Measurements from ENCODE around the gene UQCR10. TPM values are rescaled to one million over a fixed set of nuclear protein-coding genes. Genes with fewer than 3 reads are reported as not detected.

Gene UQCR10
- total and polyA plus RNA-seq, 2 donors = 154 to 157 TPM

DNA sequence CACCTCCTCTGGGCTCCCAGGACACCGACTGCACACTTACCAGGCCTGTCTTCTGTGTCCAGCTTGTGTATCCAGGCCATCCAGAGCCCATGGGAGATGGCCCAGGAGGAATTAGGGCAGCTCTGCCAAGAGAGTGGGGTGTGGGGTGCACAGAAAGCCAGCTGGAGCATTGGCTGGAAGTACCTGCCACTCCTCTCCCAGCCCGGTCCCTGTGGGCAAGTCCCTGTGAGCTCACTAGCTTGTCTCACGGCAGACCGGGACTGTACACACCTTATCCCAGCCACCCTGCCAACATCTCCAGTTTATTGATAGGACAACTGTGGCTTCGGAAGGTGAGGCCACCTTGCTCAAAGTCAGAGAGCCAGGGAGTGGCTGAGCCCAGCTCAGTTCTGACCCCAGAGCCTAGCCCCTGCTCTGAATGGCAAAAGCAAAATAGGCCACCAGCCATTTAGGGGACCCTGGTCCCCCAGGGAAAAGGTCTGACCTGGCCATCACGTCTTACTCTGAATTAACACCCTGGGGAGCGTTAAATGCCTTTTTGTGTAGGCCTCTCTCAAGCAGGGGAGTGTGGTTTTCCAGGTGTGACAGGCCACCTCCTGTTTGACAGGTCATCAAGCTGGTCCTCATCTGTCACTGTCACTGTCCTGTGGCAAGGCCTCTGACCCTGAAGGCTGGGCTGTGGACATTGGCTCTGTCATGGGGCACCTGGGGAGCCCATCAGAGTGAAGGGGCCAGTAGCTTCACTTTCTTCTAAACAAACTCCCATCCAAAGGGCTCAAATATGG is 15.1 kb downstream of the UQCR10 start:
- Histone ChIP-seq H3K4me3 (ENCODE audit: low read length in 2 of 2) (no peak overlapping the region), H3K9me3 (ENCODE audit: control insufficient read depth in 2 of 2, insufficient read depth in 1 of 2, low read length in 1 of 2) (no peaks in the 10 kb centered on the region), H3K27me3 (ENCODE audit: control insufficient read depth in 2 of 2, insufficient read depth in 1 of 2, low read length in 1 of 2) (no peaks in the 10 kb centered on the region), H3K27ac (ENCODE audit: low read depth in 1 of 2, low read length in 1 of 2) (no peak overlapping the region), H3K36me3 (ENCODE audit: control insufficient read depth in 2 of 2, insufficient read depth in 2 of 2, low read length in 1 of 2) (peaks cover 3 to 6% of the 10 kb centered on the region in 2 donors), H3K4me1 (ENCODE audit: control insufficient read depth in 2 of 2, insufficient read depth in 2 of 2, low read length in 2 of 2) (no peaks in the 10 kb centered on the region)
- 92% methylated on average over 7 of the region's 7 CpGs for WGBS
- no peak for DNase-seq (ENCODE audit: low read depth in 6 of 9, low spot score in 9 of 9)

DNA sequence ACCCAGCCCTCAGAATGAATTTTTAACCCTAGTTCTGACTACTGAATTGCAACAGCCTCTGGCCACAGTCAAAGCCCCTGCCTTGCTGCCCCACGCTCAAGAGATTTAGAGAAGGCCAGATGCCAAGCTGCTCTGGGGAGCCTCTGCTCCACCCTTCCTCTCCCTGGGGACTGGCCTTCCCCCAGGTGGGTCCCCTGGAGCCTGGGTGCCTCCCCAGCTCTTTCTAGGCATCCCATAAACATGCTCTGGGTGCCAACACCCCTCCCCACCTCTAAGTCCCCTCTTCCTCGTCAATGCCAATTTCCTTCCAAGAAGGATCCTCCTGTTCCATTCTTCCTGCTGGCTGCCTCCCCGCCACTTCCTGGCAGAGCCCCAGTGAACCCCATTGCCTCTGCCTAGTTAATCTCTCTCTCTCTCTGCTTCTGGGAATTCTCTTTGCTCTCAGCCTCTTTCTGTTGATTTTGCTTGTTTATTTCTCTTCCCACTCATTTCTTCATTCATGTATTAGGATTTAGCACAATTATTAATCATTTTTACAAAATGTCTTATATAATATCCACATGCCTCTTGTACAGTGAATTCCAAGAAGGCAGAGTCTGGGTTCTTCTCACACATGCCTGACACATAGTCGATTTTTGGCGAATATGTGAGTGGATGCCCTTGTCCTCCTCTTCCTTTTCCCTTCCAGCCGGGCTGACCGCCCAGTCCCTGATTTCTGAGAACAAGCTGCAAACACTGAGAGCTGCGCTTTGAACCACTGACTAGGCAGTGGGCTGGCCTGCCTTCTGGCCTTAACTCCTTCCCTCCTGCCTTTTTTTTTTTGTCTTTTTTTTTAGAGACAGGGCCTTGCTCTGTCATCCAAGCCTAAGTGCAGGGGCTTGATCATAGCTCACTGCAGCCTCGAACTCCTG is 17.5 kb downstream of the UQCR10 start:
- H3K36me3 ChIP-seq (ENCODE audit: control insufficient read depth in 2 of 2, insufficient read depth in 2 of 2, low read length in 1 of 2) = peaks cover 26 to 30% of the 10 kb centered on the region in 2 donors
- H3K4me1 ChIP-seq (ENCODE audit: control insufficient read depth in 2 of 2, insufficient read depth in 2 of 2, low read length in 2 of 2) = no peaks in the 10 kb centered on the region
- no peaks in the 10 kb centered on the region for H3K9me3 ChIP-seq (ENCODE audit: control insufficient read depth in 2 of 2, insufficient read depth in 1 of 2, low read length in 1 of 2)
- DNase-seq (ENCODE audit: low read depth in 6 of 9, low spot score in 9 of 9) = no peak
- no peak overlapping the region for H3K4me3 ChIP-seq (ENCODE audit: low read length in 2 of 2)
- H3K27ac ChIP-seq (ENCODE audit: low read depth in 1 of 2, low read length in 1 of 2) = no peak overlapping the region
- 90% methylated on average over 9 of the region's 9 CpGs for WGBS
- H3K27me3 ChIP-seq (ENCODE audit: control insufficient read depth in 2 of 2, insufficient read depth in 1 of 2, low read length in 1 of 2) = no peaks in the 10 kb centered on the region

DNA sequence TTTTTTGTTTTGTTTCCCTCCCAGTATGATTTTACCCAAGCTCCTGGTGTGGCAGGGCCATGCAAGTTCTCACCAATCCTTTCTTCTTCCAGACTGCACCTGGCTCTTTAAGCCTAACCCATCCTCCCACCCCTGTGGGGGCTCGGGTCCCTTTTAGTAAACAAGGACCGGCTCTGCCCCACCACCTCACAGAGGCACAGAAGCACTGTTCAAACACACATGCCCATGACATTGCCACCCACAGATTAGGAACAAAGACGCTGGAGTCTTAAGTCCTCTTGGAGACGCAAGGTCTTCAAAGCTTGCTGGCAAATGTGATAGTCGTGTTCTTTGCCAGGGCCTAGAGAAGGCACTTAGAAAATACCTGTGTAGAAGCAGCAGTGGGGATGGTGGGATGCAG is 18.9 kb downstream of the UQCR10 start:
- peaks cover 40 to 43% of the 10 kb centered on the region in 2 donors for H3K36me3 ChIP-seq (ENCODE audit: control insufficient read depth in 2 of 2, insufficient read depth in 2 of 2, low read length in 1 of 2)
- H3K27me3 ChIP-seq (ENCODE audit: control insufficient read depth in 2 of 2, insufficient read depth in 1 of 2, low read length in 1 of 2) = no peaks in the 10 kb centered on the region
- no peak for DNase-seq (ENCODE audit: low read depth in 6 of 9, low spot score in 9 of 9)
- WGBS = 86% methylated on average over 5 of the region's 5 CpGs
- H3K4me1 ChIP-seq (ENCODE audit: control insufficient read depth in 2 of 2, insufficient read depth in 2 of 2, low read length in 2 of 2) = no peaks in the 10 kb centered on the region
- H3K9me3 ChIP-seq (ENCODE audit: control insufficient read depth in 2 of 2, insufficient read depth in 1 of 2, low read length in 1 of 2) = no peaks in the 10 kb centered on the region
- H3K4me3 ChIP-seq (ENCODE audit: low read length in 2 of 2) = no peak overlapping the region
- H3K27ac ChIP-seq (ENCODE audit: low read depth in 1 of 2, low read length in 1 of 2) = no peak overlapping the region

DNA sequence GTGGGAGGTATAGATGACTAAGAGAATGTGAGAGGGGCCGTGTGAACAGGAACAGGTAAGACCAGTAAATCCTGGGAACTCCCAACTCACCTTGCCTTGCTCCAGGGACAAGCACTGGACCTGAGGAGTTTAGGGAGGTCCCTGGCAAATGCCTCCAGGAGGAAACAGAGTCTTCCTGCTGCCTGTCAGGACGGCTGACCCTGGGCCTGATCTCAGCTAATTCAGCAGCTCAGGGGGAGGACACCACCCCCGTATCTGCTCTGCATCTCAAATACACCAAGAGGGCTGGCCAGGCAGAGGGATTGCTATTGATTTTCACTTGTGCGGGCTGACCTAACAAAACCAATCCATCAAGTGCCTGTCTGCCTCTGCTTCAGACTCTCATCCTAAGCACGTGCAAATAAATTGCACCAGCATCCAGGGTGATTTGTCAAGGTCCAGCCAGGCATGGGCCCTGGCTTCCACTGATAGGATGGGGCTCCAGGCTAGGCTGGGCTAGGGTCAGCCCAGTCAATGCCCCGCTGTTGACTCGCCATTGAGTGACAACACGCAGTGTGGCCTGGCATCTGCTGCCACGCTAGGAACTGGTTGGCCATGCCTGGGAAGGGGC is 20.3 kb downstream of the UQCR10 start:
- H3K4me3 ChIP-seq (ENCODE audit: low read length in 2 of 2) = no peak overlapping the region
- no peaks in the 10 kb centered on the region for H3K27me3 ChIP-seq (ENCODE audit: control insufficient read depth in 2 of 2, insufficient read depth in 1 of 2, low read length in 1 of 2)
- H3K9me3 ChIP-seq (ENCODE audit: control insufficient read depth in 2 of 2, insufficient read depth in 1 of 2, low read length in 1 of 2) = no peaks in the 10 kb centered on the region
- peaks cover 53 to 56% of the 10 kb centered on the region in 2 donors for H3K36me3 ChIP-seq (ENCODE audit: control insufficient read depth in 2 of 2, insufficient read depth in 2 of 2, low read length in 1 of 2)
- H3K27ac ChIP-seq (ENCODE audit: low read depth in 1 of 2, low read length in 1 of 2) = no peak overlapping the region
- WGBS = 95% methylated on average over 9 of the region's 9 CpGs
- no peaks in the 10 kb centered on the region for H3K4me1 ChIP-seq (ENCODE audit: control insufficient read depth in 2 of 2, insufficient read depth in 2 of 2, low read length in 2 of 2)
- no peak for DNase-seq (ENCODE audit: low read depth in 6 of 9, low spot score in 9 of 9)

DNA sequence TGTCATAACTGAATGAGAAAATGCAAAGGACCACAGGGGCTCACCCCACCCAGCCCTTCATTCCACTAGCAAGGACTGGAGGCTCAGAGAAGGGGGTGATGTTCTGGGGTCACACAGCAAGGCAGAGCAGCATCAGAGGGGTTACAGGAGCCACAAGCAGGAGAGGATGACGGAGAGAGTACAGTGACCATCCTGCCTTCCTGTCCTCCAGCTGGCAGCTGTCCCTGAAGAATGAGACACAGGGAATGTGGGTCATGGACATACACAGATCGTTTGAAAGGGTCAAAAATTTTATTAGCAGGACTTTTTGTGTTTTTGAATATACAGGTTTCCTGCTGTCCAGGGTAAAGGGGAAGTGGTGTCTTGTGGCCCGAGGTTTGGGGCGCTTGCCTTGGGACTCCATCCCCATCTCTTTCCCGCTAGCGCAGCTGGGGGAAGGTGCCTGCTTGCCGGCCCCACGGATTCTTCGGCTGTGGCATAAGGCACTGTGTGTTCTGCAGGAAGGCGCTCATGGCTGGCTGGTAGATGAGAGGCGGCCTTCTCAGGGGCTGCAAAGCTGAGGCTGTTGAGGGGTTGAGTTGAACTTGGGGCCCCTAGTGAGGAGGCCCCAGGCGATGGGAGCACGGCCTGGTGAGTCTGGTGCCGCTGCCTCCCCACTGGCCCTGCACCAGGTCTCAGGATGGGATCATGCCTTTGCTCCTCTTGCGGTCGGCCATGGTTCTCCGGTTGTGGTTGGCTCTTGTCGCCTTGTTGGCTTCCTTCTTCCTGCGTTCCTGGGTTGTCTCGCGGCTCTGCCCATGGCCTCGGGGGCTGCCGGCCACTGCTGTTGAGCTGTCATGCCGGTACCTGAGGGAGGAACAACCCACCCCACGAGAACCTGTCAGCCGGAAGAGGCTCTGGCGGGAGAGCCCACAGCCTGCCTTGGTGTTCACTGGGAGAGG is 21.4 kb downstream of the UQCR10 start:
- no peak for DNase-seq (ENCODE audit: low read depth in 6 of 9, low spot score in 9 of 9)
- Histone ChIP-seq H3K9me3 (ENCODE audit: control insufficient read depth in 2 of 2, insufficient read depth in 1 of 2, low read length in 1 of 2) (no peaks in the 10 kb centered on the region), H3K36me3 (ENCODE audit: control insufficient read depth in 2 of 2, insufficient read depth in 2 of 2, low read length in 1 of 2) (peaks cover 64 to 68% of the 10 kb centered on the region in 2 donors), H3K27me3 (ENCODE audit: control insufficient read depth in 2 of 2, insufficient read depth in 1 of 2, low read length in 1 of 2) (no peaks in the 10 kb centered on the region), H3K27ac (ENCODE audit: low read depth in 1 of 2, low read length in 1 of 2) (no peak overlapping the region), H3K4me1 (ENCODE audit: control insufficient read depth in 2 of 2, insufficient read depth in 2 of 2, low read length in 2 of 2) (no peaks in the 10 kb centered on the region), H3K4me3 (ENCODE audit: low read length in 2 of 2) (no peak overlapping the region)
- 94% methylated on average over 27 of the region's 27 CpGs for WGBS

DNA sequence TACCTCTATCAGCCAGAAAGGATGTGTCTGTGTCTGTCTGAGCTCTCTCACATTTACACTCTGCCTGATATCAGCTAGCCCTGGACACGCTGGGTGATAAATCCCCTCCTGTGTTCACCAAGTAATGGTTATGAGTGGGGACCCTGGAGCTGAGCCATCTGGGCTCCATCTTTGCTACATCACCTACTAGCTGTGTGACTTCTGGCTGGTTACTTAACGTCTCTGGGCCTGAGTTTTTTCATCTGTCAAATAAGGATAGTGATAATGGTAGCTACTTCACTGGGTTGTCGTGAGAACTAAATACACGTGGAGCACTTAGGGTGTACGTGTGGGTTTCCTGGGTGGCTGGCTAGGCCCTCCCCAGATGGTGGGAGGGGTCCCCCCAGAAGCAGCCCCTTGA is 22.9 kb downstream of the UQCR10 start:
- no peaks in the 10 kb centered on the region for H3K27me3 ChIP-seq (ENCODE audit: control insufficient read depth in 2 of 2, insufficient read depth in 1 of 2, low read length in 1 of 2)
- H3K36me3 ChIP-seq (ENCODE audit: control insufficient read depth in 2 of 2, insufficient read depth in 2 of 2, low read length in 1 of 2) = peaks cover 64 to 74% of the 10 kb centered on the region in 2 donors
- 98% methylated on average over 5 of the region's 5 CpGs for WGBS
- no peaks in the 10 kb centered on the region for H3K4me1 ChIP-seq (ENCODE audit: control insufficient read depth in 2 of 2, insufficient read depth in 2 of 2, low read length in 2 of 2)
- H3K27ac ChIP-seq (ENCODE audit: low read depth in 1 of 2, low read length in 1 of 2) = no peak overlapping the region
- H3K9me3 ChIP-seq (ENCODE audit: control insufficient read depth in 2 of 2, insufficient read depth in 1 of 2, low read length in 1 of 2) = no peaks in the 10 kb centered on the region
- H3K4me3 ChIP-seq (ENCODE audit: low read length in 2 of 2) = no peak overlapping the region
- no peak for DNase-seq (ENCODE audit: low read depth in 6 of 9, low spot score in 9 of 9)

DNA sequence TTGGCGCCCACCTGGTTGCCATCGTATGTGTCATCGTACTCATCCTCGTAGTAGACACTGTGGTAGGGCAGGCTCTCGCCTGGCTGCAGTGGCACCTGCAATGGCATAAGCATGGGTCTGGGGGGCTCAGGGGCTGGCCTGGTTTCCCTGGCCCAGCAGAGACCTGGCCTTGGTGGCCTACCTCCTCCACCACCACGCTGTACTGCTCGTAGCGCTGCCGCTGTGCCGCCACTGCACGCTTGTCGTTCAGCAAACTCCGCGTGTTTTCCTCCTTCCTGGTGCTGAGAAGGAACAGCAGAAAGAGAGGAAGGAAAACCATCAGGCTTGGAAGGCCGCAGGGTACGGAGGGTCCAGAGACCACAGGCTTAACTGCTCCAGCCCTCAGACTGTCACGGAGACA is 26.2 kb downstream of the UQCR10 start:
- Histone ChIP-seq H3K4me1 (ENCODE audit: control insufficient read depth in 2 of 2, insufficient read depth in 2 of 2, low read length in 2 of 2) (no peaks in the 10 kb centered on the region), H3K27ac (ENCODE audit: low read depth in 1 of 2, low read length in 1 of 2) (no peak overlapping the region), H3K4me3 (ENCODE audit: low read length in 2 of 2) (no peak overlapping the region), H3K9me3 (ENCODE audit: control insufficient read depth in 2 of 2, insufficient read depth in 1 of 2, low read length in 1 of 2) (no peaks in the 10 kb centered on the region), H3K27me3 (ENCODE audit: control insufficient read depth in 2 of 2, insufficient read depth in 1 of 2, low read length in 1 of 2) (no peaks in the 10 kb centered on the region), H3K36me3 (ENCODE audit: control insufficient read depth in 2 of 2, insufficient read depth in 2 of 2, low read length in 1 of 2) (peaks cover 73 to 82% of the 10 kb centered on the region in 2 donors)
- WGBS = 98% methylated on average over 17 of the region's 17 CpGs
- no peak for DNase-seq (ENCODE audit: low read depth in 6 of 9, low spot score in 9 of 9)

DNA sequence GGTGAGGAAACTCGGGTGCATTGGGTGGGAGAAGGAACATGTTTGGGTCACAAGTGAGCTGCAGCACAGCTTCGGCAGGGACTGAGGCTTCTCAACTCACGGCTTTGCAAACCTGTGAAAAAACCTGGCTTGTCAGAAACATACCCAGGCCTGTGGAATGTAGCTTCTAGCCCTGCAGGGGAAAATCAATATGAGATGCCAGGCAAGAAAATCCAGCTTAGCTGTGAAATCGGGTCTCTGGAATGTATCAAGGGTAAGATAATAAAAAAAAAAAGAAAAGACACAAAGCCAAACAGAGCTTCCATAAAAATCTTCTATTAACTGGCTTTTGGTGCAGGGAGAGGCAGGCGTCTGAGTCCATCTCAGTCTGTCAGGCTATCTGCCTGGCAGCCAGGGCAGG is 28.5 kb downstream of the UQCR10 start:
- DNase-seq (ENCODE audit: low read depth in 6 of 9, low spot score in 9 of 9) = no peak
- Histone ChIP-seq H3K4me3 (ENCODE audit: low read length in 2 of 2) (no peak overlapping the region), H3K27me3 (ENCODE audit: control insufficient read depth in 2 of 2, insufficient read depth in 1 of 2, low read length in 1 of 2) (no peaks in the 10 kb centered on the region), H3K9me3 (ENCODE audit: control insufficient read depth in 2 of 2, insufficient read depth in 1 of 2, low read length in 1 of 2) (no peaks in the 10 kb centered on the region), H3K36me3 (ENCODE audit: control insufficient read depth in 2 of 2, insufficient read depth in 2 of 2, low read length in 1 of 2) (peaks cover 72 to 82% of the 10 kb centered on the region in 2 donors), H3K4me1 (ENCODE audit: control insufficient read depth in 2 of 2, insufficient read depth in 2 of 2, low read length in 2 of 2) (peaks cover 0 to 3% of the 10 kb centered on the region in 2 donors), H3K27ac (ENCODE audit: low read depth in 1 of 2, low read length in 1 of 2) (no peak overlapping the region)
- WGBS = 94% methylated on average over 5 of the region's 5 CpGs

Data from thymus (tissue), 11 donors.